ENCODE measurements around the gene LY6G6D.

GRCh38 chr6:31737991-31738979 lies 23.1 kb downstream of the LY6G6D start:
- peak; percentile 35; the same call in 1 of the 2 replicates for TF ChIP-seq CTCF (IDR thresholded peaks at IDR 0.05; ENCODE audit: low read length)
- TF ChIP-seq EZH2 (IDR thresholded peaks at IDR 0.05; ENCODE audit: borderline replicate concordance, low read length), result no peak

All from OCI-LY1 (cell line).